ENCODE measurements around the gene PPP1R15A. TPM values are rescaled to one million over a fixed set of nuclear protein-coding genes. Genes with fewer than 3 reads are reported as not detected.

PPP1R15A gene
- total RNA-seq, 2 experiments from 2014 or later: 23.4 to 31.7 TPM

- intact Hi-C loops (cut with micrococcal nuclease; ENCODE audit: unreplicated experiment): no loop called here
- no peaks in the 10 kb centered on the region for H3K9me3 ChIP-seq (ENCODE audit: low read length)
- no TSS peak for BruUV-seq (replicated peaks)
- H3K4me1 ChIP-seq (ENCODE audit: insufficient read depth, low read length, poor library complexity, severe bottlenecking): peaks cover 4% of the 10 kb centered on the region
- H3K4me3 ChIP-seq (ENCODE audit: low read depth, low read length, poor library complexity, severe bottlenecking): no peak overlapping the region
- TF ChIP-seq CTCF (conservative IDR thresholded peaks at IDR 0.05; ENCODE audit: low read length) (no peak), EZH2phosphoT487 (IDR thresholded peaks at IDR 0.05; ENCODE audit: borderline replicate concordance, low read depth, low read length) (no peak)
- no peak for DNase-seq (ENCODE audit: low spot score)
- no peak overlapping the region for H3K27ac ChIP-seq (ENCODE audit: low read depth, low read length, poor library complexity, severe bottlenecking)
- no peaks in the 10 kb centered on the region for H4K20me1 ChIP-seq (ENCODE audit: insufficient read depth, low read length)
- H3K9me2 ChIP-seq (ENCODE audit: insufficient read depth, low read length): no peaks in the 10 kb centered on the region
- POLR2A ChIA-PET: no interaction called here
- no peak overlapping the region for H3K4me2 ChIP-seq (ENCODE audit: low read length)
- no peak overlapping the region for H2AFZ ChIP-seq (ENCODE audit: low read length)
- CTCF ChIA-PET (ENCODE audit: unreplicated experiment): no interaction called here
- no peaks in the 10 kb centered on the region for H3K79me2 ChIP-seq (ENCODE audit: insufficient read depth, low read depth, low read length)
- peaks cover 89% of the 10 kb centered on the region for H3K36me3 ChIP-seq (ENCODE audit: insufficient read depth, low read length)
Observed at GRCh38 chr19:48910803-48911202, 38.6 kb downstream of the PPP1R15A start.

- H3K4me2 ChIP-seq (ENCODE audit: low read length): no peak overlapping the region
- TF ChIP-seq EZH2phosphoT487 (IDR thresholded peaks at IDR 0.05; ENCODE audit: borderline replicate concordance, low read depth, low read length) (no peak), CTCF (conservative IDR thresholded peaks at IDR 0.05; ENCODE audit: low read length) (no peak)
- H3K36me3 ChIP-seq (ENCODE audit: insufficient read depth, low read length): peaks cover 73% of the 10 kb centered on the region
- H3K4me3 ChIP-seq (ENCODE audit: low read depth, low read length, poor library complexity, severe bottlenecking): no peak overlapping the region
- POLR2A ChIA-PET: no interaction called here
- CTCF ChIA-PET (ENCODE audit: unreplicated experiment): no interaction called here
- H3K4me1 ChIP-seq (ENCODE audit: insufficient read depth, low read length, poor library complexity, severe bottlenecking): peaks cover 17% of the 10 kb centered on the region
- H3K27ac ChIP-seq (ENCODE audit: low read depth, low read length, poor library complexity, severe bottlenecking): no peak overlapping the region
- H3K9me2 ChIP-seq (ENCODE audit: insufficient read depth, low read length): no peaks in the 10 kb centered on the region
- intact Hi-C loops (cut with micrococcal nuclease; ENCODE audit: unreplicated experiment): no loop called here
- H4K20me1 ChIP-seq (ENCODE audit: insufficient read depth, low read length): no peaks in the 10 kb centered on the region
- BruUV-seq (replicated peaks): no TSS peak
- peak; percentile 63 for DNase-seq (ENCODE audit: low spot score)
- no peak overlapping the region for H2AFZ ChIP-seq (ENCODE audit: low read length)
- H3K79me2 ChIP-seq (ENCODE audit: insufficient read depth, low read depth, low read length): no peaks in the 10 kb centered on the region
- H3K9me3 ChIP-seq (ENCODE audit: low read length): no peaks in the 10 kb centered on the region
Observed at GRCh38 chr19:48913114-48913889, 41.1 kb downstream of the PPP1R15A start.

- intact Hi-C loops (cut with micrococcal nuclease; ENCODE audit: unreplicated experiment): no loop called here
- Histone ChIP-seq H4K20me1 (ENCODE audit: insufficient read depth, low read length) (no peaks in the 10 kb centered on the region), H3K4me1 (ENCODE audit: insufficient read depth, low read length, poor library complexity, severe bottlenecking) (peaks cover 21% of the 10 kb centered on the region), H3K36me3 (ENCODE audit: insufficient read depth, low read length) (peaks cover 69% of the 10 kb centered on the region), H2AFZ (ENCODE audit: low read length) (no peak overlapping the region), H3K79me2 (ENCODE audit: insufficient read depth, low read depth, low read length) (no peaks in the 10 kb centered on the region), H3K4me3 (ENCODE audit: low read depth, low read length, poor library complexity, severe bottlenecking) (no peak overlapping the region), H3K4me2 (ENCODE audit: low read length) (no peak overlapping the region), H3K9me2 (ENCODE audit: insufficient read depth, low read length) (no peaks in the 10 kb centered on the region), H3K27ac (ENCODE audit: low read depth, low read length, poor library complexity, severe bottlenecking) (no peak overlapping the region), H3K9me3 (ENCODE audit: low read length) (no peaks in the 10 kb centered on the region)
- no TSS peak for BruUV-seq (replicated peaks)
- CTCF ChIA-PET (ENCODE audit: unreplicated experiment): no interaction called here
- TF ChIP-seq EZH2phosphoT487 (IDR thresholded peaks at IDR 0.05; ENCODE audit: borderline replicate concordance, low read depth, low read length): no peak
- TF ChIP-seq CTCF (conservative IDR thresholded peaks at IDR 0.05; ENCODE audit: low read length): no peak
- POLR2A ChIA-PET: interaction anchor here (0.6 kb wide), 1 partner anchor 28 kb away, joined by 3 read pairs; no protein-coding TSS in a partner anchor
- no peak for DNase-seq (ENCODE audit: low spot score)
Observed at GRCh38 chr19:48914181-48914580, 42.0 kb downstream of the PPP1R15A start.
